ENCODE data around the gene FAM131C.

Gene FAM131C

GRCh38 chr1:16090076-16090826 lies 16.8 kb upstream of the FAM131C start:
- no peak for DNase-seq (ENCODE audit: extremely low read depth, low read depth)
- TF ChIP-seq CTCF (IDR thresholded peaks at IDR 0.05; ENCODE audit: low read depth, low read length), result no peak

- DNase-seq (ENCODE audit: extremely low read depth, low read depth), result no peak
- no peak for TF ChIP-seq CTCF (IDR thresholded peaks at IDR 0.05; ENCODE audit: low read depth, low read length)
Observed at GRCh38 chr1:16088996-16089395, 15.5 kb upstream of the FAM131C start.

GRCh38 chr1:16088351-16088911 lies 15.0 kb upstream of the FAM131C start:
- DNase-seq (ENCODE audit: extremely low read depth, low read depth), result no peak
- no peak for TF ChIP-seq CTCF (IDR thresholded peaks at IDR 0.05; ENCODE audit: low read depth, low read length)

GRCh38 chr1:16087733-16088132 lies 14.3 kb upstream of the FAM131C start:
- no peak for TF ChIP-seq CTCF (IDR thresholded peaks at IDR 0.05; ENCODE audit: low read depth, low read length)

GRCh38 chr1:16085522-16085921 lies 12.1 kb upstream of the FAM131C start:
- no peak for TF ChIP-seq CTCF (IDR thresholded peaks at IDR 0.05; ENCODE audit: low read depth, low read length)

More at GRCh38 chr1:16087733-16088132, 14.3 kb upstream of the FAM131C start:
- no peak for DNase-seq (ENCODE audit: extremely low read depth, low read depth)

GRCh38 chr1:16083486-16083885 lies 10.0 kb upstream of the FAM131C start:
- no peak for DNase-seq (ENCODE audit: extremely low read depth, low read depth)
- no peak for TF ChIP-seq CTCF (IDR thresholded peaks at IDR 0.05; ENCODE audit: low read depth, low read length)

More at GRCh38 chr1:16085522-16085921, 12.1 kb upstream of the FAM131C start:
- DNase-seq (ENCODE audit: extremely low read depth, low read depth), result no peak

- no peak for DNase-seq (ENCODE audit: extremely low read depth, low read depth)
- peak; percentile 94 for TF ChIP-seq CTCF (IDR thresholded peaks at IDR 0.05; ENCODE audit: low read depth, low read length)
Observed at GRCh38 chr1:16082283-16083038, 9.0 kb upstream of the FAM131C start.

All from AG09319 (cell line).